HG03571 (cell line): Measurements from ENCODE around the gene MED1.
"Not testable (repeated sequence)": the region's sequence is repeated elsewhere in the genome, so short reads cannot be mapped to it uniquely, and the experiment has no call there.

Experiments
- ATAC-seq: cut with Tn5 transposase; IDR thresholded peaks from one replicate; pipeline ENCODE4 v1.9.1; 2021; ENCODE audit not compliant: unreplicated experiment

The MED1 gene

DNA sequence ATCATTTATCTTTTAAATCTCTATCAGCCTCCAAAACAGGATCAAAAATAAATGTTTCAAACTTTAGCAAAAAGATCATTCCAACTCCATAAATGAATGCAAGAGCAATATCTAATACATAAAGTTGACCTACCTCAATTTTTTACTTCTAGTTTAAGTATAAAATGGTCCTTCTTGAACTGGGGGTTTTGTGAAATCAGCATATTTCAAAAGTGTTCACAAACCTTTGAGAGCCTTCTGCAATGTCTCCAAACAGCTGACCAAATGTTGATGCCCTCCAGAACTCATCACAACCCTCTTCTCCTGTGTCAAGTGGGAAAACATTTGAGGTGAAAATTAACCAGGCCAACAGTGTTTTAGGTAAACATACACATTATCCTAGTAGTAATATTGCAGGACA lies 7.7 kb downstream of the MED1 start:
- no peak for ATAC-seq

GRCh38 chr17:39439868-39440267 lies 11.2 kb downstream of the MED1 start:
- not testable (repeated sequence) for ATAC-seq

GRCh38 chr17:39429600-39429999 lies 21.5 kb downstream of the MED1 start:
- ATAC-seq, result no peak

GRCh38 chr17:39416141-39416540 lies 34.9 kb downstream of the MED1 start:
- ATAC-seq, result no peak

GRCh38 chr17:39410279-39410678 lies 40.8 kb downstream of the MED1 start:
- no peak for ATAC-seq

GRCh38 chr17:39408360-39408759 lies 42.7 kb downstream of the MED1 start:
- ATAC-seq, result no peak

- ATAC-seq, result no peak
Measured at GRCh38 chr17:39406951-39407350, 44.1 kb downstream of the MED1 start.

- ATAC-seq, result no peak
Measured at GRCh38 chr17:39405436-39405835, 45.6 kb downstream of the MED1 start.

DNA sequence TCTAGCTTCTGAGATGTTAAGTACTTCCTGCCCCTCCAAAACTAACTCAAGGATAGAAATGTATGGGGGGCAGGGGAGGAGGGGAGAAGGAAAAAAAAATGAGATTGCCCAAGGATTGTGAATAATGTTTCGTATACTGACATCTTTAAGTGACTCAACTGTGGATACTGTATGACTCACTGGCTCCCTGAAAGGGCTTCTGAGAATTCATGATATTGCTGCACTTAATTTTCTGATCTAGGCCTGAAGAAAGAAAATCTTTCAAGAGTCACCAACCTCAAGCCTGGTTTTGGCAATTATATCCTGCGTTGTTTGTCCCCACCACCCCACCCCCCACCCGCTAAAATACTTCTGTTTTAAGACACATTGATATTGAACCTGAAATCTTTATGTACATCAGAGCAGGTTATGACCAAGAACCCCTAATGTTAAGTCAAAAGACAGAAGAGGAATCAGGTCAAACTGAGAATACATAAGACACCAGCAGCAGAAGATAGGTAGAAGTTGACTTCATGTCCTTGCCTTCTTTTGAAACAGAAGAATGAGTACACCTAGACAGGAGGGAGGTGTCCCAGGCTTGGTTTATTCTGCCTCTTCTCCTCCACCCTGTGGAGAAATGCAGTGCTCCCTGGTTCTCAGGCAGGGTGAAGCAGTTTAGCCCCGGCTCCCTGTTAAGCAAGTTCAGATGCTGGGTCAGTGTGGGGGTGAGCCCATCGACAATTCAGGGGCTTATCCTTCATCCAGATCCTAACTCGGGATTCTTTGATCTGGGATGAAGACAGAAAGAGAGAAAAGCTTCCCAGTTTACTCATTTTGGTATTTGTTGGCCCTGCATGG lies 46.3 kb downstream of the MED1 start:
- ATAC-seq, result no peak

- ATAC-seq, result no peak
Measured at GRCh38 chr17:39402890-39403605, 48.0 kb downstream of the MED1 start.

DNA sequence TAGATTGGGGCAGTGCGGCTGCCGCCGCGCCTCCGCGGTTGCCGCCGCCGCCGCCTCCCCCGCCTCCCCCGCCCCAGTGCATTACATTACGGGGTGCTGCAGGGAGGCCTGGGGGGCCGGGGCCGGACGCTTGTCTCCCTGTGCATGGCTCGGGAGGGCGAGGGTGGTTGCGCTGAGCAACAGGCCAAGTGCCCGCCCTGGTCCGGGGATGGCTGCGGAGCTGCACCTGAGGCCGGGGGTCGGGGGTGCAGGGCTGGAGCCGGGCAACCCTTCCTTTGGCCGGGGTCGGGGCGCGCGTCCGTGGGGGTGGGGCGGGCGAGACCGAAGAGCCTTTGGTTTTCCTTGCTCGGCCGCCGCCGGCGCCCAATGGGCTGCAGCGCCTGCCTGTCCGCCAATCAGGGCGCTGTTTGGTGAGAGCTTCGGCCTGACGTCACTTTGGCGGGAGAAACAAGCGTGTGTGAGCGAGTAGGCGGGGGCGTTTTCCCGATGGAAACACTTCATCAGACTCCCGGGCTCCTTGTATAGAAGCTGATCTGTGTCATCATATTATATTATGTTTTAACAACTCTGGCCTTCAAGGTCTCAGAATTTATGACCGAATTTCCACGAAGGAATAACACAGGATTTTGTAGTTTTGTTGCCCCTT lies 48.7 kb downstream of the MED1 start:
- peak; percentile 56 for ATAC-seq

- peak; percentile 67 for ATAC-seq
Measured at GRCh38 chr17:39401412-39402243, 49.4 kb downstream of the MED1 start, which contains the start of gene FBXL20. FBXL20 (minus strand) TSS chr17:39401626; CDS start chr17:39401402, 224 bp downstream.

- peak; percentile 25 for ATAC-seq
Measured at GRCh38 chr17:39400547-39401411, 50.3 kb downstream of the MED1 start.

DNA sequence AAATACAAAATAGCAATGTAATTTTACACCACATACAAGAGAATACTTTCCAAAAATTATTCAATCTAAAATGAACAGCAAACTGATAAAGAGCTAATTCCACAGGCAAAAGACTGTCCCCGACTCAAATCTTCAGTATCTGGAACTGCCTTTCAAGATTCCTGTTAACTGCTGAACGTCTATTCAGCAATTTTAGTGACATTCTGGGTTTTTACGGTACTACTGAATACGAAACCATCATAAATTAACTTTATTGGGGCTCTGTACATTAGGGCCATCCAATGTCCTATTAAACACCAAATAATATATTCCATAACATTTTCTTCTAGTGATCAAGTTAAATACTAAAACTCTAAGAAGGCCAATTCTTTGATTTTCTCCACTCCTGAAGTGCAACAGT lies 51.3 kb downstream of the MED1 start:
- no peak for ATAC-seq

- no peak for ATAC-seq
Measured at GRCh38 chr17:39393736-39394135, 57.3 kb downstream of the MED1 start.

GRCh38 chr17:39391448-39391847 lies 59.6 kb downstream of the MED1 start:
- ATAC-seq, result no peak

DNA sequence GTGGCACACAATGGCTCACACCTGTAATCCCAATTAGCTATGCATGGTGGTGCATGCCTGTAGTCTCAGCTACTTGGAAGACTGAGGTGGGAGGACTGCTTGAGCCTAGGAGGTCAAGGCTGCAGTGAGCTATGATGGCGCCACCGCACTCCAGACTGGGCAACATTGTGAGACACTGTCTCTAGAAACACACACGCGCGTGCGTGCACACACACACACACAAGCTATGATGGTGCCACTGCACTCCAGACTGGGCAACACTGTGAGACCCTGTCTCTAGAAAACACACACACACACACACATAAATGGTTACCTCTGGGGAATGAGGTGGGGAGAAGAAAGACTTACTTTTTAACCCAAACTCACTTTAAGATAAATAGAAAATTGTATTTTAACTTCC lies 66.0 kb downstream of the MED1 start:
- no peak for ATAC-seq

- ATAC-seq, result no peak
Measured at GRCh38 chr17:39380144-39380543, 70.9 kb downstream of the MED1 start.

- ATAC-seq, result no peak
Measured at GRCh38 chr17:39376434-39376833, 74.6 kb downstream of the MED1 start.

GRCh38 chr17:39367805-39368204 lies 83.3 kb downstream of the MED1 start:
- ATAC-seq, result not testable (repeated sequence)
